Activated naive CD8-positive, alpha-beta T cell treated with anti-CD3 and anti-CD28 coated beads, Interleukin-2, amount 50 U/mL, for 24 hours (primary cell): ENCODE measurements around the gene LZTS2.
A peak's percentile ranks its signal among the peaks of the same experiment; 100 is the strongest.

Source experiments
- ATAC-seq: fragments of 150-1000 bp; cut with Tn5 transposase; one replicate; pipeline ENCODE4 v1.10.0; 2021
- DNase-seq: peaks from one replicate; pipeline ENCODE4 v3.0.0; 2021
- H3K27ac Mint-ChIP-seq: one replicate; pipeline ENCODE4 v1.8.0; 2021; ENCODE audit warnings: mild to moderate bottlenecking, mixed read lengths
- H3K27me3 Mint-ChIP-seq: one replicate; pipeline ENCODE4 v1.8.0; 2021; ENCODE audit warnings: mixed read lengths
- H3K36me3 Mint-ChIP-seq: one replicate; pipeline ENCODE4 v1.8.0; 2021; ENCODE audit warnings: low read depth, mixed read lengths
- H3K4me1 Mint-ChIP-seq: one replicate; pipeline ENCODE4 v1.8.0; 2021; ENCODE audit warnings: mixed read lengths
- H3K4me3 Mint-ChIP-seq: one replicate; pipeline ENCODE4 v1.8.0; 2021; ENCODE audit warnings: mild to moderate bottlenecking, moderate library complexity, mixed read lengths
- H3K9me3 Mint-ChIP-seq: one replicate; pipeline ENCODE4 v1.8.0; 2021; ENCODE audit warnings: mixed read lengths

Gene LZTS2

GRCh38 chr10:100999742-101000126 lies at the start of gene LZTS2:
TSS of gene LZTS2 (plus strand) at chr10:100999808. CDS start at chr10:101002539, 2,731 bp downstream.
- Mint-ChIP-seq H3K36me3 (peaks cover 1% of the 10 kb centered on the region), H3K27ac (peak within 1 kb of the TSS; percentile 94), H3K4me3 (peak within 1 kb of the TSS; percentile 86), H3K4me1 (peaks cover 26% of the 10 kb centered on the region), H3K27me3 (no peaks in the 10 kb centered on the region), H3K9me3 (no peaks in the 10 kb centered on the region)
- DNase-seq (no peak), ATAC-seq (no peak)

DNA sequence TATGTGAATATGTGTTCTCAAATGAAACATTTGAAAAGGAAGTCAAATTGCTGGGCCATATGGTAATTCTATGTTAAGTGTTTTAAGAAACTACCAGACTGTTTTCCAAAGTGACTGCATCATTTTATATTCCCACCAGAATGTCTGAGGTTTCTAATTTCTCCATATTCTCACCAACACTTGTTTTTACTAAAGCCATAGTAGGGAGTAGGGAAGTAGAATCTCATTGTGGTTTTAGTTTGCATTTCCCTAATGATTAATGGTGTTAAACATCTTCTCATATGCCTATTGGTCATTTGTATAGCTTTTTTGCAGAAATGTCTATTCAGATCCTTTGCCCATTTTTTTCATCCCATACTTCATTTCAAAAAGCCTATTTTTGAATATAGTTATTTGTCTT lies 39.4 kb upstream of the LZTS2 start:
- H3K4me1 Mint-ChIP-seq: peaks cover 3% of the 10 kb centered on the region
- no peak overlapping the region for H3K27ac Mint-ChIP-seq
- DNase-seq: no peak
- no peak for ATAC-seq
- H3K36me3 Mint-ChIP-seq: peaks cover 40% of the 10 kb centered on the region
- no peaks in the 10 kb centered on the region for H3K27me3 Mint-ChIP-seq
- no peak overlapping the region for H3K4me3 Mint-ChIP-seq
- no peaks in the 10 kb centered on the region for H3K9me3 Mint-ChIP-seq

DNA sequence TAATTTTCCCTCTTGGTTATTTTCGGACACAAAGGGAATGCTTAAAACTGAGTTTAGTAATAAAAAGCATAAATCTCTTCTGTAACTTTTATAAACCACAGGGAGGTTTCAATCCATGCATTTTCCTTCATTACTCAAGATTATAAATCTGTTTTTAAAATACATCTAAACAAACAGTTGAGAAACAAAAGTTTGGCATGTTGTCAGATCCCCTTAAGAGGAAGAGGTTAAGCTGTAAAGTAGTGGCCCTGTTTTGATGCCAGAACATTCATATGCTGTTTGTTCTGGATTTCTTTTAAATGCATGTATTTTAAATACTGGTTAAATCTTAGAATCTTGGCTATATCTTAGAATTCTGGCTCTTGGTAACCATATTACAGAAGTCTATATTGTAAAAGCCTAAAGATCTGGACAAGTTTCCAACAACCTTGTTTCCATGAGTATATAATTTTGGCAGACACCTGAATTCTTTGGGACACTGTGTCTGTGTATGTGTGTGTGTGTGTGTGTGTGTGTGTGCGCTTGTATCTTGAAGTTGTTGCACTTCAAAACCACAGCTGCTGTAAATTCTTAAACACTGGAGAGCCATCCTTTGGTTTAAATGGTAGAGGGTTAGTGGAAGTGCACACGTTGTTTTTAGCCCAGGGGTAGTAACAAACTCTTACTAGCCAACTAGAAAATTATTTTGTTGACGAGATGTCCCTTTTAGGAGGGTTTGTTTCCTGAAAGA lies 37.1 kb upstream of the LZTS2 start:
- Mint-ChIP-seq H3K4me3 (no peak overlapping the region), H3K9me3 (no peaks in the 10 kb centered on the region), H3K4me1 (no peaks in the 10 kb centered on the region), H3K27me3 (no peaks in the 10 kb centered on the region), H3K36me3 (peaks cover 32% of the 10 kb centered on the region), H3K27ac (no peak overlapping the region)
- DNase-seq (no peak), ATAC-seq (no peak)

- DNase-seq: no peak
- Mint-ChIP-seq H3K36me3 (peaks cover 25% of the 10 kb centered on the region), H3K27me3 (no peaks in the 10 kb centered on the region), H3K4me3 (no peak overlapping the region), H3K4me1 (peaks cover 5% of the 10 kb centered on the region), H3K27ac (no peak overlapping the region), H3K9me3 (no peaks in the 10 kb centered on the region)
- no peak for ATAC-seq
These were observed 35.8 kb upstream of the LZTS2 start for GRCh38 chr10:100963826-100964225.

DNA sequence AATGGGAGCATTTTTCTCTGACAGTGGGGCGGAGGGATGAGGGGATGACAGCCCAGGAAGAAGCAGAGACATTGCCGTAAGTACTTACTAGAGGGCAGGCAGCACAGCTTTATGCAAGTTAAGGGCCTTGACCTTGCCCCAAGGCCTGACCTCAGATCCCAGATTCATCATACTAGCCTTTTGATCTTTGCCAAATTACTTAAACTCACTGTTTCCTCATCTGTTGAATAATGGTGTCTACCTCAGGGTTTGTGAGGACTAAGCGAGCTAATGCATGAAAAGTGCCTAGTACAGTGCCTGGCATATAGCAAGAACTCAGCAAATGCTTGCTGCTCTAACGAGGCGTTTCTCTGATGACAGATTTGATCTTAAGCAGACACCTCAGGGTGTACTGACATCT lies 33.8 kb upstream of the LZTS2 start:
- Mint-ChIP-seq H3K27ac (no peak overlapping the region), H3K9me3 (no peaks in the 10 kb centered on the region), H3K36me3 (peaks cover 9% of the 10 kb centered on the region), H3K4me1 (peaks cover 13% of the 10 kb centered on the region), H3K27me3 (no peaks in the 10 kb centered on the region), H3K4me3 (no peak overlapping the region)
- ATAC-seq: no peak
- no peak for DNase-seq

DNA sequence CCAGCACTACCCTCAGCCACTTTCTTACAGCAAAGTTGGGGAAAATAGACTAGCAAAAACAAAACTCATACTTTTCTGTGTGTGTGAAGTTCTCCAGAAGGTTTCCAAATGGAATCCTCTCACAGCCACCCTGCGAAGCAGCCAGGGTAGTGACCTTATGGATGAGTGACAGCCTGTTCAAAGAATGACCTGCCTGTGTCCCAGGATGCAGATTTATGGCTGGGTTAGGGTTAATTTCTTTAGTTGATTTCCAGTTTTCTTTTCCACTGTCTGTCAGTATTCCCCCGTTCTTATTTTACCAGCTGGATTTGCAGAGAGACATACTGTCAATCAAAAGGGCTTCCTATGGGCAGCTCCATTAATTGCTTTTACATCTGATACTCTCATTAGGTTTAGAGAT lies 32.7 kb upstream of the LZTS2 start:
- Mint-ChIP-seq H3K27me3 (no peaks in the 10 kb centered on the region), H3K4me1 (peaks cover 15% of the 10 kb centered on the region), H3K27ac (no peak overlapping the region), H3K36me3 (peaks cover 6% of the 10 kb centered on the region), H3K9me3 (no peaks in the 10 kb centered on the region), H3K4me3 (no peak overlapping the region)
- no peak for ATAC-seq
- no peak for DNase-seq

DNA sequence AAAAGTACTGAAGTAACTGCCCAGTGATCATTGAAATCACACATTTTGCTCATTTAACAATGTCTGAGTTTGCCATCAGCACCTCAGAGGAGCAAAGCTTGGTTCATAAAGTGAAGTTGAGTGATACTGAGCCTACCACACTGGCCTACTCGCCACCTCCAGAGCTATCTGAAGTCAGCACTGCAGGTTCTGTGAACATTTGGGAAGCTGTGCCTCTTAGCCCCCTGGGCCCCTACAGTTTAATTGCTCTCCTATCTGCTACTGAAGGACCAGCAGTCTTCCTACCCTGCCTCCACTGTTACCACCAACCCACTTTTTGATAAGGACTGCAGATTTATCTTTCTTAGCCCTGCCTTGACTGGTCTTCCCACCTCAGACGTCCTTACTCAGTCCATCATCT lies 32.3 kb upstream of the LZTS2 start:
- no peak for ATAC-seq
- Mint-ChIP-seq H3K4me3 (no peak overlapping the region), H3K27ac (no peak overlapping the region), H3K9me3 (no peaks in the 10 kb centered on the region), H3K4me1 (peaks cover 18% of the 10 kb centered on the region), H3K36me3 (peaks cover 1% of the 10 kb centered on the region), H3K27me3 (no peaks in the 10 kb centered on the region)
- no peak for DNase-seq

GRCh38 chr10:100968062-100968736 lies 31.4 kb upstream of the LZTS2 start:
- no peak overlapping the region for H3K27ac Mint-ChIP-seq
- H3K9me3 Mint-ChIP-seq: no peaks in the 10 kb centered on the region
- H3K4me1 Mint-ChIP-seq: peaks cover 24% of the 10 kb centered on the region
- H3K36me3 Mint-ChIP-seq: no peaks in the 10 kb centered on the region
- peak overlapping the region; percentile 18 for H3K4me3 Mint-ChIP-seq
- DNase-seq: no peak
- no peak for ATAC-seq
- H3K27me3 Mint-ChIP-seq: no peaks in the 10 kb centered on the region

- Mint-ChIP-seq H3K27ac (no peak overlapping the region), H3K4me3 (peak overlapping the region; percentile 18), H3K36me3 (no peaks in the 10 kb centered on the region), H3K9me3 (no peaks in the 10 kb centered on the region), H3K4me1 (peaks cover 24% of the 10 kb centered on the region), H3K27me3 (no peaks in the 10 kb centered on the region)
- ATAC-seq (no peak), DNase-seq (no peak)
These were observed 30.8 kb upstream of the LZTS2 start for GRCh38 chr10:100968863-100969186.

- Mint-ChIP-seq H3K4me1 (peaks cover 24% of the 10 kb centered on the region), H3K9me3 (no peaks in the 10 kb centered on the region), H3K27ac (no peak within 1 kb of the TSS), H3K4me3 (peak within 1 kb of the TSS; percentile 18), H3K36me3 (no peaks in the 10 kb centered on the region), H3K27me3 (no peaks in the 10 kb centered on the region)
- peak; percentile 86 for ATAC-seq
- DNase-seq: peak; percentile 66
These were observed 30.2 kb upstream of the LZTS2 start, which contains the start of gene SEMA4G for GRCh38 chr10:100969187-100970075. TSS of gene SEMA4G (plus strand) at chr10:100969504. CDS start at chr10:100972913, 3,409 bp downstream.

DNA sequence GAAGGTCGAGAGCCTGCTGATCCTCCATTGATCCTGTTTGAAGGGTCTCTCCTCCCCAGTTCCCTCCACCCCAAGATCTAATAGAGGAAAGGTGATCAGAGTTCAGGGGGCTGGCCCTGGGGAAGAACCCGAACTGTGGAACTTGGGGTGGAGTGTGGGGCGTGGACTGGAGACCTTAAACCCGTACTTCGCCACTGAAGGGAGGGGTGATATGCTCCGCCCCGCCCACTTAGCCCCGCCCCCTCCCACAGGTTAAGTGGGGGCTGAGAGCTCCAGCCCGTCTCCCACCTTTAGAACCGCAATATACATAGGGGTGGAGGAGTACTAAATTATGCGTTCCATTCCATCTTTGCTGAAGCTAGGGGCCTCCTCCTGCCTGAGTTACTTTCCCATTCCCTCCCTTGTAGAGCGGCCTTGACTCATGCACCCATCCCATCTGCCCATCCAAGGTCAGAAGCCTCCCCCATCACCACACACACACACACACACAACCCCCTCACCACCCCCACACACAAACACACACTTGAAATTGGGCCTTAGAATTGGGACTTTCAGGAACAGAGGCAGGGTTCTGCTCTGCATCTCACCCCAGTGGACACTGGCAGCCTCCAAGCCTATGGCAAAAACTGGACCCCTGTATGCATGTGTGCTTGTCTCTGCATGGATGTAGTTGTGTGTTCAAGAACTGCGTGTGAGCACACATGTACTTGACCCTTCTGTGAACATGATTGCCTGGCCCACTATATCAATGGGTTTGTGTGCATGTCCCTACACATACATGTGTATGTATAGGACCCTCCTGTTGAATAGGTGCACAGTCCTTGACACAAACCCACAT lies 29.3 kb upstream of the LZTS2 start:
- ATAC-seq (no peak), DNase-seq (peak; percentile 25)
- Mint-ChIP-seq H3K27ac (no peak overlapping the region), H3K27me3 (no peaks in the 10 kb centered on the region), H3K9me3 (no peaks in the 10 kb centered on the region), H3K4me3 (peak overlapping the region; percentile 15), H3K4me1 (peaks cover 24% of the 10 kb centered on the region), H3K36me3 (no peaks in the 10 kb centered on the region)

GRCh38 chr10:100970914-100971811 lies 28.4 kb upstream of the LZTS2 start:
- no peaks in the 10 kb centered on the region for H3K36me3 Mint-ChIP-seq
- DNase-seq: no peak
- H3K9me3 Mint-ChIP-seq: no peaks in the 10 kb centered on the region
- H3K4me3 Mint-ChIP-seq: peak overlapping the region; percentile 15
- H3K4me1 Mint-ChIP-seq: peaks cover 24% of the 10 kb centered on the region
- ATAC-seq: no peak
- H3K27ac Mint-ChIP-seq: no peak overlapping the region
- no peaks in the 10 kb centered on the region for H3K27me3 Mint-ChIP-seq

DNA sequence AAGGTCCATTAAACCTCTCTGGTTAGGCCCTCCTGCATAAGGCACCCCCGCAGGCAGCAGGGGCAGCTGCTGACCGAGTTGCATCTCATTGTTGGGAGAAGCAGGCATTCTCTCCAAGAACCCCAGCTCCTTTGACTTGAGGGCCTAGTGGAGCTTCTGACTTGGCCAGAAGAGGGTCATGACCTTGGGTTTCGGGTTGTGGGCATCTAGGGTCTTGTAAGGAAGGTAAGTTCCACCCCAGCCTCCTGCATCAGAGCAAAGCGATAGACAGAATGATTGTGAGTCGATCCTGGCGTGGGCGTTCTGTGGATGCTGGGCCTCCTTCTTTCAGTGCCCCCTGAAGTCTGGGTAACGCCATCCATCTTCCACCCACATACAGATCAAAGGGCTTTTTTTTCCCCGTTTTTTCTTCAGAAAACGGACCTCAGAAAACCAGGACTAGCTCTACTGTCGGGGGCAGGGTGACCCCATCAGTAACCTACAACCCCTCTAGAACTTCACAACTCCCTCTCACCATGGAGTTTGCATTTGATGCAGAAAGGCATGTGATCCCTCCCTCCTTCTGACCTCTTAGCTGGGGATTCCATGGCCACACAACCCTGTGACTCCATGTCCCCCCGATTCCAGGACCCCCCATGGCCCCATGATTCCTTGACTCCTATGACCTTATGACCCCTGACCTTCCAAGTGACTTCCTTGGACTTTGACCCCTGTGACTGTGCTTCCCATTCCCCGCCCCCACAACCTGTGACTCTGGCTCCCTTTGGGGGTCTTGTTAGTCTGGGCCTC lies 27.3 kb upstream of the LZTS2 start:
- H3K9me3 Mint-ChIP-seq: no peaks in the 10 kb centered on the region

More for the DNA sequence above, 27.3 kb upstream of the LZTS2 start:
- no peak for ATAC-seq
- no peaks in the 10 kb centered on the region for H3K27me3 Mint-ChIP-seq
- DNase-seq: no peak
- no peak overlapping the region for H3K4me3 Mint-ChIP-seq
- no peaks in the 10 kb centered on the region for H3K36me3 Mint-ChIP-seq
- H3K4me1 Mint-ChIP-seq: peaks cover 24% of the 10 kb centered on the region
- H3K27ac Mint-ChIP-seq: no peak overlapping the region
